ENCODE measurements around the gene EGFLAM. TPM values are rescaled to one million over a fixed set of nuclear protein-coding genes. Genes with fewer than 3 reads are reported as not detected.

Gene EGFLAM
- total RNA-seq, 1 experiment from 2014 or later = 1.1 TPM

- Mint-ChIP-seq H3K9me3 (peaks cover 22% of the 10 kb centered on the region), H3K27me3 (ENCODE audit: low read depth) (no peaks in the 10 kb centered on the region), H3K36me3 (peaks cover 15% of the 10 kb centered on the region), H3K27ac (no peak overlapping the region), H3K4me3 (no peak overlapping the region), H3K4me1 (peaks cover 5% of the 10 kb centered on the region)
- DNase-seq (ENCODE audit: low spot score) (no peak), ATAC-seq (no peak)
- POLR2A ChIA-PET = no interaction called here
- TF ChIP-seq ZMAT4 (CRISPR knock-in tag; IDR thresholded peaks at IDR 0.05) (no peak), CBFB (CRISPR knock-in tag; IDR thresholded peaks at IDR 0.05; ENCODE audit: low read depth) (no peak), ZNF396 (CRISPR knock-in tag; IDR thresholded peaks at IDR 0.05; ENCODE audit: borderline replicate concordance) (no peak), ERG (CRISPR knock-in tag; IDR thresholded peaks at IDR 0.05) (no peak), EMX1 (CRISPR knock-in tag; IDR thresholded peaks at IDR 0.05) (no peak), TEAD4 (CRISPR knock-in tag; IDR thresholded peaks at IDR 0.05) (no peak), JUN (CRISPR knock-in tag; IDR thresholded peaks at IDR 0.05) (no peak), ZNF423 (CRISPR knock-in tag; IDR thresholded peaks at IDR 0.05) (no peak), PREB (CRISPR knock-in tag; IDR thresholded peaks at IDR 0.05; ENCODE audit: borderline replicate concordance) (no peak), ZSCAN18 (CRISPR knock-in tag; IDR thresholded peaks at IDR 0.05) (no peak), MLX (CRISPR knock-in tag; IDR thresholded peaks at IDR 0.05) (no peak), ATF3 (CRISPR knock-in tag; conservative IDR thresholded peaks at IDR 0.05) (no peak)
- CTCF ChIA-PET = no interaction called here
Observed at GRCh38 chr5:38330207-38330606, 71.8 kb downstream of the EGFLAM start.

GRCh38 chr5:38331831-38332230 lies 73.5 kb downstream of the EGFLAM start:
- CTCF ChIA-PET = no interaction called here
- Mint-ChIP-seq H3K27me3 (ENCODE audit: low read depth) (no peaks in the 10 kb centered on the region), H3K27ac (no peak overlapping the region), H3K9me3 (peaks cover 22% of the 10 kb centered on the region), H3K36me3 (peaks cover 15% of the 10 kb centered on the region), H3K4me1 (peaks cover 5% of the 10 kb centered on the region), H3K4me3 (no peak overlapping the region)
- DNase-seq (ENCODE audit: low spot score) (no peak), ATAC-seq (no peak)
- POLR2A ChIA-PET = no interaction called here
- TF ChIP-seq TEAD1 (CRISPR knock-in tag; IDR thresholded peaks at IDR 0.05) (no peak), AFF4 (CRISPR knock-in tag; IDR thresholded peaks at IDR 0.05; ENCODE audit: borderline replicate concordance) (no peak), MXD4 (CRISPR knock-in tag; IDR thresholded peaks at IDR 0.05; ENCODE audit: borderline replicate concordance) (no peak), PREB (CRISPR knock-in tag; IDR thresholded peaks at IDR 0.05; ENCODE audit: borderline replicate concordance) (no peak), RELA (CRISPR knock-in tag; IDR thresholded peaks at IDR 0.05; ENCODE audit: borderline replicate concordance) (no peak), ZNF317 (CRISPR knock-in tag; IDR thresholded peaks at IDR 0.05; ENCODE audit: borderline replicate concordance, low read depth) (no peak), AR (CRISPR knock-in tag; IDR thresholded peaks at IDR 0.05) (no peak), ATF6 (CRISPR knock-in tag; IDR thresholded peaks at IDR 0.05) (no peak)
